ENCODE results near the gene PEMT. TPM values are rescaled to one million over a fixed set of nuclear protein-coding genes. Genes with fewer than 3 reads are reported as not detected.
"Not testable (repeated sequence)": the region's sequence is repeated elsewhere in the genome, so short reads cannot be mapped to it uniquely, and the experiment has no call there.

PEMT gene
- total and polyA plus RNA-seq, 2 of the 8 experiments (the other 6 are each of a cell fraction or from before 2014, with no cell fraction given), result 42.0 to 118 TPM

GRCh38 chr17:17486416-17486815, 105.1 kb downstream of the PEMT start:
- ChIA-PET POLR2A (ENCODE audit: partially characterized antibody) (interaction anchor here (1.1 kb wide), 1 partner anchor 9 kb away, joined by 3 read pairs; no protein-coding TSS in a partner anchor), CTCF (ENCODE audit: partially characterized antibody) (interaction anchor here (1.1 to 1.9 kb wide), 3 partner anchors 10 to 16 kb away, joined by 3 to 7 read pairs (median 3); partner anchors contain the start of gene RASD1)
- not testable (repeated sequence) for H2BK12ac ChIP-seq (ENCODE audit: low read depth, low read length); DNase-seq (ENCODE audit: low read depth in 1 of 2, low spot score in 2 of 2); H3K18ac ChIP-seq (ENCODE audit: extremely low read depth, low read length); H2BK120ac ChIP-seq (replicated peaks; ENCODE audit: low read depth, low read length); H3K23me2 ChIP-seq (ENCODE audit: low read depth, low read length); H3K9me3 ChIP-seq (ENCODE audit: insufficient read depth in 2 of 2, low read depth in 1 of 2, low read length in 1 of 2); H3K4me1 ChIP-seq (replicated peaks in 1 of 4; ENCODE audit: control insufficient read depth in 3 of 4, insufficient read depth in 4 of 4, low read length in 3 of 4); H3K27me3 ChIP-seq (replicated peaks in 1 of 4; ENCODE audit: control insufficient read depth in 3 of 4, extremely low read depth in 1 of 4, insufficient read depth in 3 of 4, low read length in 3 of 4); H3K4me2 ChIP-seq (ENCODE audit: insufficient read depth in 1 of 2, low read depth in 2 of 2, low read length in 2 of 2); H3K14ac ChIP-seq (ENCODE audit: insufficient read length); H3K9ac ChIP-seq (replicated peaks in 1 of 4; ENCODE audit: extremely low read depth in 1 of 4, low read depth in 3 of 4, low read length in 3 of 4); H3K27ac ChIP-seq (ENCODE audit: low read depth, low read length); H3K4me3 ChIP-seq (ENCODE audit: extremely low read depth in 1 of 4, insufficient read depth in 2 of 4, low read depth in 3 of 4, low read length in 4 of 4); H2BK5ac ChIP-seq (ENCODE audit: low read depth, low read length); H3K23ac ChIP-seq (ENCODE audit: insufficient read length); H2BK15ac ChIP-seq (ENCODE audit: low read length); H3K56ac ChIP-seq (replicated peaks; ENCODE audit: insufficient read length, low read depth, low read length); H2AK5ac ChIP-seq (ENCODE audit: low read depth, low read length); H4K8ac ChIP-seq (ENCODE audit: extremely low read depth, insufficient read depth, low read length); H4K91ac ChIP-seq (replicated peaks; ENCODE audit: insufficient read length, low read length); H3K79me1 ChIP-seq (ENCODE audit: low read depth, low read length); H4K5ac ChIP-seq (ENCODE audit: insufficient read length, low read depth, low read length); H2BK20ac ChIP-seq (ENCODE audit: low read length); H2AFZ ChIP-seq (ENCODE audit: low read length); H3K4ac ChIP-seq (replicated peaks; ENCODE audit: insufficient read length, low read depth, low read length); FAIRE-seq
- peaks cover 0 to 37% of the 10 kb centered on the region in 2 experiments for H3K79me2 ChIP-seq (ENCODE audit: control insufficient read depth in 1 of 2, insufficient read depth in 2 of 2, low read length in 2 of 2)
- H3K36me3 ChIP-seq (ENCODE audit: control insufficient read depth in 2 of 4, insufficient read depth in 4 of 4, low read length in 3 of 4), result peaks cover 0 to 18% (median 9%) of the 10 kb centered on the region in 4 experiments; a peak in 7 of 8 replicates
- WGBS, 2 experiments (ENCODE audit: extremely low coverage in 1 of 2, insufficient coverage in 1 of 2, insufficient read length in 1 of 2, insufficient replicate concordance in 2 of 2, low coverage in 1 of 2, low lambda C conversion rate in 2 of 2, missing lambda C conversion rate in 1 of 2), result 91% methylated on average over 17 of the region's 23 CpGs; no CpG with 5 or more reads in 1 of the 2 experiments
- H4K20me1 ChIP-seq (replicated peaks in 1 of 2; ENCODE audit: control insufficient read depth in 1 of 2, insufficient read depth in 2 of 2, low read length in 2 of 2), result peaks cover 7 to 13% of the 10 kb centered on the region in 2 experiments

Measured in H1 (cell line).